HepG2 (cell line): ENCODE results near the gene CCDC33. TPM values are rescaled to one million over a fixed set of nuclear protein-coding genes. Genes with fewer than 3 reads are reported as not detected.

Experiments used
- ATF1 ChIP-seq: IDR thresholded peaks from 2 replicates; pipeline ENCODE4 v1.6.1; 2016; ENCODE audit warnings: mild to moderate bottlenecking, control low read depth
- BCL3 ChIP-seq: sonication (generic); formaldehyde crosslinking; IDR thresholded peaks from 2 replicates; pipeline ENCODE4 v1.5.1; 2020; ENCODE audit warnings: mild to moderate bottlenecking, missing genetic modification reagents, moderate library complexity
- FOXO4 ChIP-seq: sonication (generic); formaldehyde crosslinking; conservative IDR thresholded peaks from 2 replicates; pipeline ENCODE4 v1.8.1; 2023; ENCODE audit warnings: missing genetic modification reagents
- IKZF1 ChIP-seq: fragments of 450-650 bp; IDR thresholded peaks from 2 replicates; pipeline ENCODE4 v1.7.1; 2016
- IRF9 ChIP-seq: sonication (generic); formaldehyde crosslinking; IDR thresholded peaks from 2 replicates; pipeline ENCODE4 v1.8.0; 2022; ENCODE audit warnings: missing genetic modification reagents, mild to moderate bottlenecking, borderline replicate concordance
- JUN ChIP-seq: sonication (generic); formaldehyde crosslinking; IDR thresholded peaks from 2 replicates; pipeline ENCODE4 v1.4.0; 2020; ENCODE audit warnings: mild to moderate bottlenecking, missing genetic modification reagents
- MTF2 ChIP-seq: sonication (generic); formaldehyde crosslinking; IDR thresholded peaks from 2 replicates; pipeline ENCODE4 v1.5.0; 2020; ENCODE audit warnings: missing genetic modification reagents, borderline replicate concordance
- NFATC3 ChIP-seq: sonication (generic); formaldehyde crosslinking; IDR thresholded peaks from 2 replicates; pipeline ENCODE4 v1.5.1; 2020; ENCODE audit warnings: mild to moderate bottlenecking, missing genetic modification reagents
- NFE2 ChIP-seq: sonication (generic); formaldehyde crosslinking; IDR thresholded peaks from 2 replicates; pipeline ENCODE4 v1.4.0; 2020; ENCODE audit warnings: missing genetic modification reagents
- NFIC ChIP-seq: IDR thresholded peaks from 2 replicates; pipeline ENCODE4 v1.6.1; 2012; ENCODE audit warnings: mild to moderate bottlenecking, low read length, inconsistent platforms
- NFKB2 ChIP-seq: sonication (generic); formaldehyde crosslinking; IDR thresholded peaks from 2 replicates; pipeline ENCODE4 v1.4.0; 2020; ENCODE audit warnings: missing genetic modification reagents, borderline replicate concordance
- SIX1 ChIP-seq: sonication (generic); formaldehyde crosslinking; IDR thresholded peaks from 2 replicates; pipeline ENCODE4 v1.4.0; 2020; ENCODE audit warnings: missing genetic modification reagents, borderline replicate concordance
- SKI ChIP-seq: fragments of 450-650 bp; IDR thresholded peaks from one replicate; pipeline ENCODE4 v1.6.1; 2018; ENCODE audit warnings: mild to moderate bottlenecking; ENCODE audit not compliant: partially characterized antibody
- TBL1XR1 ChIP-seq: fragments of 150-350 bp; IDR thresholded peaks from 2 replicates; pipeline ENCODE4 v1.6.1; 2014; ENCODE audit warnings: borderline replicate concordance, low read length; ENCODE audit not compliant: partially characterized antibody
- ZBTB7B ChIP-seq: sonication (generic); formaldehyde crosslinking; IDR thresholded peaks from 2 replicates; pipeline ENCODE4 v1.4.0; 2020; ENCODE audit warnings: missing genetic modification reagents
- ZNF10 ChIP-seq: sonication (generic); formaldehyde crosslinking; IDR thresholded peaks from 2 replicates; pipeline ENCODE4 v1.4.0; 2020; ENCODE audit warnings: mild to moderate bottlenecking, low read depth, missing genetic modification reagents, borderline replicate concordance
- ZNF687 ChIP-seq: sonication (generic); formaldehyde crosslinking; IDR thresholded peaks from 2 replicates; pipeline ENCODE4 v1.5.1; 2020; ENCODE audit warnings: mild to moderate bottlenecking, missing genetic modification reagents, moderate library complexity
- ZNF841 ChIP-seq: sonication (generic); formaldehyde crosslinking; IDR thresholded peaks from 2 replicates; pipeline ENCODE4 v1.8.1; 2023; ENCODE audit warnings: missing genetic modification reagents, borderline replicate concordance
- ZSCAN25 ChIP-seq: sonication (generic); formaldehyde crosslinking; IDR thresholded peaks from 2 replicates; pipeline ENCODE4 v1.8.0; 2022; ENCODE audit warnings: mild to moderate bottlenecking, missing genetic modification reagents
- ZSCAN29 ChIP-seq: sonication (generic); formaldehyde crosslinking; conservative IDR thresholded peaks from 2 replicates; pipeline ENCODE4 v1.4.0; 2020; ENCODE audit warnings: mild to moderate bottlenecking, missing genetic modification reagents
- polyA plus RNA-seq, 8 experiments: library from polyadenylated mRNA; depleted of rRNA in 3 of 8; stranded (reverse) in 7 of 8; unstranded in 1 of 8; fragments of >200 nt; fragmentation: Illumina TruSeq in 4 of 8; extraction: Trizol in 4 of 8; gene quantifications; 2 replicates each; pipeline versions ENCODE4 v1.2.1 to v1.2.3, GENCODE V29; 2011 to 2016; ENCODE audit warnings: low read depth in 4 of 8, missing spikeins in 1 of 8, mixed read lengths in 1 of 8; ENCODE audit not compliant: insufficient read depth in 1 of 8
- total RNA-seq, 5 experiments: library from RNA; depleted of rRNA; stranded (reverse); fragments of >200 nt; fragmentation: Illumina TruSeq; extraction: Trizol; gene quantifications; 2 replicates each; pipeline ENCODE4 v1.2.3, GENCODE V29; 2016; ENCODE audit warnings: low read depth in 1 of 5

The CCDC33 gene
- total and polyA plus RNA-seq, 2 of the 13 experiments (the other 11 are each of a cell fraction or from before 2014, with no cell fraction given), result 0.30 TPM; not detected in 1

GRCh38 chr15:74365598-74366445 lies 129.7 kb downstream of the CCDC33 start (continued):
- TF ChIP-seq NFATC3 (no peak), SKI (no peak), IRF9 (CRISPR knock-in tag) (no peak), TBL1XR1 (no peak), MTF2 (no peak), SIX1 (CRISPR knock-in tag) (no peak), ZNF841 (CRISPR knock-in tag) (no peak), NFIC (no peak), ZSCAN29 (no peak), JUN (CRISPR knock-in tag) (no peak), NFKB2 (CRISPR knock-in tag) (0 out of 2 replicates have a peak, but pooled peaks have one; percentile 26), ZNF10 (CRISPR knock-in tag) (no peak), ATF1 (CRISPR knock-in tag) (peak; percentile 72; the same call in 1 of the 2 replicates), BCL3 (peak; percentile 73; the same call in 1 of the 2 replicates), ZBTB7B (CRISPR knock-in tag) (peak; percentile 71), ZSCAN25 (CRISPR knock-in tag) (peak; percentile 79), FOXO4 (CRISPR knock-in tag) (no peak), IKZF1 (no peak), NFE2 (CRISPR knock-in tag) (no peak), ZNF687 (CRISPR knock-in tag) (peak; percentile 90)
